Glutamatergic neuron (in vitro differentiated cells): Measurements from ENCODE around the gene CACNG3. TPM values are rescaled to one million over a fixed set of nuclear protein-coding genes. Genes with fewer than 3 reads are reported as not detected.

Experiments
- DNase-seq: peaks from one replicate; pipeline ENCODE4 v3.0.0; 2022
- H3K27ac Mint-ChIP-seq: one replicate; pipeline ENCODE4 v1.8.0; 2020; ENCODE audit warnings: mild to moderate bottlenecking, mixed read lengths, inconsistent platforms; ENCODE audit not compliant: unreplicated experiment
- H3K27me3 Mint-ChIP-seq: one replicate; pipeline ENCODE4 v1.8.0; 2020; ENCODE audit warnings: mild to moderate bottlenecking, moderate library complexity, mixed read lengths, inconsistent platforms; ENCODE audit not compliant: unreplicated experiment
- H3K36me3 Mint-ChIP-seq: one replicate; pipeline ENCODE4 v1.8.0; 2020; ENCODE audit warnings: mild to moderate bottlenecking, mixed read lengths, inconsistent platforms; ENCODE audit not compliant: unreplicated experiment
- H3K4me1 Mint-ChIP-seq: one replicate; pipeline ENCODE4 v1.8.0; 2020; ENCODE audit warnings: mild to moderate bottlenecking, low read depth, mixed read lengths, inconsistent platforms; ENCODE audit not compliant: unreplicated experiment
- H3K4me3 Mint-ChIP-seq: one replicate; pipeline ENCODE4 v1.8.0; 2020; ENCODE audit warnings: mild to moderate bottlenecking, mixed read lengths, inconsistent platforms; ENCODE audit not compliant: unreplicated experiment
- H3K9me3 Mint-ChIP-seq: one replicate; pipeline ENCODE4 v1.8.0; 2020; ENCODE audit warnings: mild to moderate bottlenecking, moderate library complexity, mixed read lengths, inconsistent platforms; ENCODE audit not compliant: unreplicated experiment
- total RNA-seq: library from RNA; stranded (reverse); fragmentation: NEBNext Ultra II Directional; extraction: Animal tissue kit (Norgen Biotek cat#: 25700); gene quantifications from one replicate; pipeline ENCODE4 v1.2.1, GENCODE V29; 2021; ENCODE audit not compliant: unreplicated experiment
- TF ChIP-seq, protein P1 (sequence below): fragments of 200-600 bp; sonication (generic); IDR thresholded peaks from one replicate; pipeline ENCODE4 v1.5.0; 2021; ENCODE audit not compliant: partially characterized antibody, unreplicated experiment

Gene CACNG3
- total RNA-seq, 1 donor from 2014 or later = 2.2 TPM

DNA sequence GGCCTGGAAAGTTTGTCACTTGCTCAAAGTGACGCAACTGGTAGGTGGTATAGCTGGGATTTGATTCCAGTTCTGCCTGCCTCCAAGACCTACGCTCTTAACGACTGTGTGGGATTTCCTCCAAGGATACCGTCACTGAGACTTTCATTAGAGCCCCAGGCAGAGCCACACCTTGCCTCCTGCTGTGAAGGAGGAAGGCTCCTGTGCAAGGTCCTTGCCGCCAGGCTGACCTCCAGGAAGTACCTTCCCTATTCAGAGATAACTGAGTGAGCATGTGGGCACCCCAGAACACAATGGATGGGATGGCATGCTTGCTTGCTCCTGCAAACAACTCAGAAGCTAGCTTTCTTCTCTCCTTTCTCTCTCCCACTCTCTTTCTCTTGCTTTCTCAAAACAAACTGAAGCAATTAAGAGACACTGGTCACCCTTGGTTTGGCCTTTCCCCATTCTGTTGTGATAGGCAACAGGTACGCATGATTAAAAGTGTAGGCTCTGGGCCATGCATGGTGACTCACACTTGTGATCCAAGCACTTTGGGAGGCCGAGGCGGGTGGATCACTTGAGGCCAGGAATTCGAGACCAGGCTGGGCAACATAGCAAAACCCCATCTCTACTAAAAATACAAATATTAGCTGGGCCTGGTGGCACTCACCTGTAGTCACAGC, 30.7 kb downstream of the CACNG3 start:
- Mint-ChIP-seq H3K27me3 (peaks cover 4% of the 10 kb centered on the region), H3K9me3 (peaks cover 2% of the 10 kb centered on the region), H3K4me1 (peaks cover 4% of the 10 kb centered on the region), H3K36me3 (peaks cover 4% of the 10 kb centered on the region), H3K4me3 (no peak overlapping the region), H3K27ac (no peak overlapping the region)
- TF ChIP-seq, protein P1, sequence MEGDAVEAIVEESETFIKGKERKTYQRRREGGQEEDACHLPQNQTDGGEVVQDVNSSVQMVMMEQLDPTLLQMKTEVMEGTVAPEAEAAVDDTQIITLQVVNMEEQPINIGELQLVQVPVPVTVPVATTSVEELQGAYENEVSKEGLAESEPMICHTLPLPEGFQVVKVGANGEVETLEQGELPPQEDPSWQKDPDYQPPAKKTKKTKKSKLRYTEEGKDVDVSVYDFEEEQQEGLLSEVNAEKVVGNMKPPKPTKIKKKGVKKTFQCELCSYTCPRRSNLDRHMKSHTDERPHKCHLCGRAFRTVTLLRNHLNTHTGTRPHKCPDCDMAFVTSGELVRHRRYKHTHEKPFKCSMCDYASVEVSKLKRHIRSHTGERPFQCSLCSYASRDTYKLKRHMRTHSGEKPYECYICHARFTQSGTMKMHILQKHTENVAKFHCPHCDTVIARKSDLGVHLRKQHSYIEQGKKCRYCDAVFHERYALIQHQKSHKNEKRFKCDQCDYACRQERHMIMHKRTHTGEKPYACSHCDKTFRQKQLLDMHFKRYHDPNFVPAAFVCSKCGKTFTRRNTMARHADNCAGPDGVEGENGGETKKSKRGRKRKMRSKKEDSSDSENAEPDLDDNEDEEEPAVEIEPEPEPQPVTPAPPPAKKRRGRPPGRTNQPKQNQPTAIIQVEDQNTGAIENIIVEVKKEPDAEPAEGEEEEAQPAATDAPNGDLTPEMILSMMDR = no peak
- DNase-seq = no peak

DNA sequence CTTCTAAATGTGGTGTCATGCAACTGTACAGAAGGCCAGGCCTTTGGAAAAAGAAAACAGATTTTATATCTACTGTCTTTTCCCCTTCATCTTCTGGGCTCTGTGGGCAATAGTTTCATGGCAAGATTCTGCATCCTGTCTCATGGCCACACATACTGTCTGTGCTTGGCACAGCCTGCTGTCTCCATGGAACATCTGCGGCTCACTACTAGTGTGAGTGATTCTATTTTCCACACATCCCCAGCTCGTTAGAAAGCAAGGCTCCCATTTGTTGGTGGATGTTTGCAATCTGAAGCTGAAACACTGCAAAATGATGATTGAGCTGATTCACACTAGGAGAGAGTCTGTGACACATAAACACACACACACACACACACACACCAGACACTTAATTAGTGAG, 32.4 kb downstream of the CACNG3 start:
- H3K4me3 Mint-ChIP-seq = no peak overlapping the region
- H3K27me3 Mint-ChIP-seq = peaks cover 6% of the 10 kb centered on the region
- H3K36me3 Mint-ChIP-seq = peaks cover 4% of the 10 kb centered on the region
- H3K9me3 Mint-ChIP-seq = peaks cover 1% of the 10 kb centered on the region
- H3K27ac Mint-ChIP-seq = no peak overlapping the region
- H3K4me1 Mint-ChIP-seq = peaks cover 3% of the 10 kb centered on the region
- TF ChIP-seq, protein P1 = no peak
- no peak for DNase-seq

DNA sequence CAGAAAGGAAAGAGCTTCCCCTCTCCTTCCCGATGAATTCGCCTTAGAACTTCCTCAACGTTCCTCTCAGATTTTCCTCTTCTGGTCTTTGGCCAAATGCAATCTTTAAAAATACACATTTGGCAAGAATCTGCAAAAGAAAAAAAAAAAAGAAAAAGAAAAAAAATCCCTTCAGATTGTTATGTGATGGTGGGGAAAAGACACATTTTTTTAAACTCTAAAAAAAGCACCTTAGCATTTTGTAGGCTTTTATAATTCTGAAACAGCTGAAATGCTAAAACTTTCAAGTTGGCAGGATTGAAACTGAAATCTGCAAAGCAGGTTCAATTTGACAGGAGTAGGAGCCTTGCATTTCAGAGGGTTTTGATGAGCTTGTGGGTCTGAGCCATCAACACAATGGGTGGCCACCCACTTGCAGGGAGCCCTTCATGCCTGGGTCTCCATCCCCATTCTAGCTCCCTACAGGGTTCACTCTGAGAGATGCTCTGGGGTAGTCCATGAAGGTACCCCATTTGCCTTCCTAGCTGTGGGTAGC, 33.1 kb downstream of the CACNG3 start:
- TF ChIP-seq, protein P1 = no peak
- no peak for DNase-seq
- Mint-ChIP-seq H3K36me3 (peaks cover 4% of the 10 kb centered on the region), H3K9me3 (peaks cover 1% of the 10 kb centered on the region), H3K4me3 (no peak overlapping the region), H3K4me1 (peaks cover 3% of the 10 kb centered on the region), H3K27me3 (peaks cover 6% of the 10 kb centered on the region), H3K27ac (no peak overlapping the region)

DNA sequence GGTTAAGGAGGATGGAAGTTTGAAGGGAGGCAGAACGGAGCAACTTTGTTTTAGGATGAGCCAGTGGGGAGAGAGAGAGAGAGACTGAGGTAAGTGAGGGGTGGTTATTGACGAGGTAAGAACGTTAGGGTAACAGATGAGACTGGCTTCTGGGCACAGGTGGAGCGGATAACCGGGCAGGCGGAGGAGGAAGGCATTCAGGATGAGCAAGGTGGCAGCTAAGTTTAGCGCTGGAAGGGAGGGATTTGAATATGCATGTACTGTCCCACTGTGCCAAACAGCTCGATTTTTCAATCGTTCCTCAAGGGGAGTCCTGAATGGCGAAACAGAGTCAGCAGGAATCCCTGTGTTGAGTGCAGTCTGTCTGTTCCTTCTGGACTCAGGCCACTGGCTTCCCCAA, 35.8 kb downstream of the CACNG3 start:
- Mint-ChIP-seq H3K9me3 (peaks cover 1% of the 10 kb centered on the region), H3K27me3 (peaks cover 4% of the 10 kb centered on the region), H3K36me3 (peaks cover 4% of the 10 kb centered on the region), H3K27ac (no peak overlapping the region), H3K4me1 (peaks cover 3% of the 10 kb centered on the region), H3K4me3 (no peak overlapping the region)
- DNase-seq = no peak
- TF ChIP-seq, protein P1 = no peak

DNA sequence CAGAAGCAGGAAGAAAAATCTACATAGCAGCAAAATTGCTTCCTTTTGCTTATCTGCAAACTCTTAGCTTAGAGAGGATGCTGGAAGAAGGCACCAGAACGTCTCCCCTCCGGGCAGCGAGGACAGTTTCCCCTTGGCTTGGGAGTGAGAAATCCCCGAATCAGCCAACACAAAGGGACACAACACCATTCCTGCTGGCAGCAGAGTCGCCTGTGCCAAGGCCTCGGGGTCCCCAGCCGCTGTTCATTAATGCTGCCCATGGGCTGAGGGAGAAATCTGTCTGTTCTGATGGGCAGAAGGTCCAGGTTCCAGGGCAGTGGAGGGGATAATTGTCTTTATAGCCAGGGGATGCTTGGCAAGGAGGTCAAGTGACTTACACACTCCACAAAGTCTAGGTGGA, 38.0 kb downstream of the CACNG3 start:
- no peak overlapping the region for H3K27ac Mint-ChIP-seq
- TF ChIP-seq, protein P1 = no peak
- DNase-seq = no peak
- H3K4me1 Mint-ChIP-seq = peaks cover 3% of the 10 kb centered on the region
- H3K36me3 Mint-ChIP-seq = peaks cover 4% of the 10 kb centered on the region
- peaks cover 1% of the 10 kb centered on the region for H3K9me3 Mint-ChIP-seq
- H3K4me3 Mint-ChIP-seq = no peak overlapping the region
- H3K27me3 Mint-ChIP-seq = peaks cover 4% of the 10 kb centered on the region
